H1 (cell line): ENCODE measurements around the gene TTC28. TPM values are rescaled to one million over a fixed set of nuclear protein-coding genes. Genes with fewer than 3 reads are reported as not detected.
A peak's percentile ranks its signal among the peaks of the same experiment; 100 is the strongest.

Experiments used
- CTCF ChIA-PET: fragments of 300-600 bp; sonication (Branson Sonifier 250); formaldehyde crosslinking; loops from one replicate; lab custom pipeline; 2021; ENCODE audit not compliant: partially characterized antibody; lab: Charles Lee
- POLR2A ChIA-PET: fragments of 300-600 bp; sonication (Branson Sonifier 250); formaldehyde crosslinking; loops from one replicate; lab custom pipeline; 2021; ENCODE audit warnings: inconsistent platforms; ENCODE audit not compliant: partially characterized antibody; lab: Charles Lee
- DNase-seq, 2 experiments: peaks; one replicate each; pipeline versions ENCODE4 v3.0.0 to v3.0.0-alpha.2; 2010 to 2022; ENCODE audit warnings: low spot score in 2 of 2, low read depth in 1 of 2, mixed read lengths in 1 of 2
- FAIRE-seq: peaks from 2 replicates; lab custom pipeline; 2011; peaks lifted over from hg19 to GRCh38; lab: Jason Lieb, UNC
- H2AFZ ChIP-seq: 2 replicates; pipeline ENCODE4 v1.8.1; 2012; ENCODE audit warnings: low read length, inconsistent platforms
- H2AK5ac ChIP-seq: 2 replicates; pipeline ENCODE4 v1.6.1; 2013; ENCODE audit warnings: low read depth, low read length
- H2BK120ac ChIP-seq: replicated peaks from 2 replicates; pipeline ENCODE3; 2013; ENCODE audit warnings: low read depth, low read length, inconsistent platforms
- H2BK12ac ChIP-seq: 2 replicates; pipeline ENCODE4 v1.6.1; 2013; ENCODE audit warnings: low read depth, low read length
- H2BK15ac ChIP-seq: 2 replicates; pipeline ENCODE4 v1.6.1; 2013; ENCODE audit warnings: low read length
- H2BK20ac ChIP-seq: 2 replicates; pipeline ENCODE4 v1.6.1; 2013; ENCODE audit warnings: low read length
- H2BK5ac ChIP-seq: 2 replicates; pipeline ENCODE4 v1.6.1; 2013; ENCODE audit warnings: low read depth, low read length
- H3K14ac ChIP-seq: 2 replicates; pipeline ENCODE4 v1.6.1; 2013; ENCODE audit warnings: inconsistent platforms; ENCODE audit not compliant: insufficient read length
- H3K18ac ChIP-seq: 2 replicates; pipeline ENCODE4 v1.6.1; 2013; ENCODE audit warnings: low read length; ENCODE audit errors: extremely low read depth
- H3K23ac ChIP-seq: 2 replicates; pipeline ENCODE4 v1.6.1; 2013; ENCODE audit warnings: inconsistent platforms; ENCODE audit not compliant: insufficient read length
- H3K23me2 ChIP-seq: 2 replicates; pipeline ENCODE4 v1.6.1; 2013; ENCODE audit warnings: low read depth, low read length
- H3K27ac ChIP-seq: 2 replicates; pipeline ENCODE4 v1.6.1; 2011; ENCODE audit warnings: low read depth, low read length, inconsistent platforms
- H3K27me3 ChIP-seq, 4 experiments: replicated peaks in 1 of 4; 1 replicate in 1 of 4; 2 replicates in 3 of 4; pipeline versions ENCODE4 v1.6.1 to v1.8.1; 2011 to 2013; ENCODE audit warnings: low read length in 3 of 4, mild to moderate bottlenecking in 3 of 4, inconsistent platforms in 2 of 4, mixed read lengths in 2 of 4, moderate library complexity in 1 of 4; ENCODE audit not compliant: control insufficient read depth in 3 of 4, insufficient read depth in 3 of 4; ENCODE audit errors: extremely low read depth in 1 of 4
- H3K36me3 ChIP-seq, 4 experiments: 2 replicates each; pipeline versions ENCODE4 v1.6.1 to v1.8.1; 2011 to 2013; ENCODE audit warnings: mild to moderate bottlenecking in 4 of 4, low read length in 3 of 4, moderate library complexity in 2 of 4, control low read depth in 1 of 4, inconsistent platforms in 1 of 4; ENCODE audit not compliant: insufficient read depth in 4 of 4, control insufficient read depth in 2 of 4
- H3K4ac ChIP-seq: replicated peaks from 2 replicates; pipeline ENCODE3; 2013; ENCODE audit warnings: low read length, low read depth, mixed read lengths, inconsistent platforms; ENCODE audit not compliant: insufficient read length
- H3K4me1 ChIP-seq, 4 experiments: replicated peaks in 1 of 4; 1 replicate in 1 of 4; 2 replicates in 3 of 4; pipeline versions ENCODE4 v1.6.1 to v1.8.1; 2011 to 2013; ENCODE audit warnings: low read length in 3 of 4, inconsistent platforms in 2 of 4, mixed read lengths in 1 of 4; ENCODE audit not compliant: insufficient read depth in 4 of 4, control insufficient read depth in 3 of 4
- H3K4me2 ChIP-seq, 2 experiments: 2 replicates each; pipeline versions ENCODE4 v1.6.1 to v1.8.1; 2011 to 2013; ENCODE audit warnings: low read depth in 2 of 2, low read length in 2 of 2, control low read depth in 1 of 2, inconsistent platforms in 1 of 2, mild to moderate bottlenecking in 1 of 2; ENCODE audit not compliant: insufficient read depth in 1 of 2
- H3K4me3 ChIP-seq, 4 experiments: fragments of 200-600, 300-600 bp in 1 of 4; sonication (generic), shearing (Covaris generic), sonication (Bioruptor Twin) in 1 of 4; 2 replicates each; pipeline versions ENCODE4 v1.5.1 to v1.8.1; 2011 to 2016; ENCODE audit warnings: low read length in 4 of 4, low read depth in 3 of 4, control low read depth in 2 of 4, inconsistent platforms in 2 of 4, mild to moderate bottlenecking in 2 of 4, mixed read lengths in 1 of 4, moderate library complexity in 1 of 4; ENCODE audit not compliant: insufficient read depth in 2 of 4; ENCODE audit errors: extremely low read depth in 1 of 4
- H3K56ac ChIP-seq: replicated peaks from 2 replicates; pipeline ENCODE3; 2013; ENCODE audit warnings: low read depth, mild to moderate bottlenecking, mixed read lengths, low read length, inconsistent platforms; ENCODE audit not compliant: insufficient read length
- H3K79me1 ChIP-seq: 2 replicates; pipeline ENCODE4 v1.6.1; 2013; ENCODE audit warnings: low read depth, low read length, control low read depth
- H3K79me2 ChIP-seq, 2 experiments: 2 replicates each; pipeline versions ENCODE4 v1.6.1 to v1.8.1; 2012 to 2013; ENCODE audit warnings: low read length in 2 of 2, mild to moderate bottlenecking in 2 of 2, inconsistent platforms in 1 of 2; ENCODE audit not compliant: insufficient read depth in 2 of 2, control insufficient read depth in 1 of 2
- H3K9ac ChIP-seq, 4 experiments: replicated peaks in 1 of 4; 1 replicate in 1 of 4; 2 replicates in 3 of 4; pipeline versions ENCODE4 v1.6.1 to v1.8.1; 2011 to 2013; ENCODE audit warnings: low read depth in 3 of 4, low read length in 3 of 4, control low read depth in 2 of 4, mild to moderate bottlenecking in 2 of 4, moderate library complexity in 2 of 4, inconsistent platforms in 1 of 4; ENCODE audit errors: extremely low read depth in 1 of 4
- H3K9me3 ChIP-seq, 2 experiments: 2 replicates each; pipeline versions ENCODE4 v1.6.1 to v1.8.1; 2012 to 2013; ENCODE audit warnings: mild to moderate bottlenecking in 2 of 2, moderate library complexity in 2 of 2, control low read depth in 1 of 2, inconsistent platforms in 1 of 2, low read depth in 1 of 2, low read length in 1 of 2, mixed read lengths in 1 of 2; ENCODE audit not compliant: insufficient read depth in 2 of 2
- H4K20me1 ChIP-seq, 2 experiments: replicated peaks in 1 of 2; 2 replicates each; pipeline versions ENCODE3 to v1.8.1; 2011 to 2013; ENCODE audit warnings: inconsistent platforms in 2 of 2, low read length in 2 of 2, mild to moderate bottlenecking in 1 of 2; ENCODE audit not compliant: insufficient read depth in 2 of 2, control insufficient read depth in 1 of 2
- H4K5ac ChIP-seq: 2 replicates; pipeline ENCODE4 v1.6.1; 2013; ENCODE audit warnings: low read length, low read depth, mixed read lengths, inconsistent platforms; ENCODE audit not compliant: insufficient read length
- H4K8ac ChIP-seq: 2 replicates; pipeline ENCODE4 v1.8.0; 2013; ENCODE audit warnings: mild to moderate bottlenecking, moderate library complexity, low read length, inconsistent platforms; ENCODE audit not compliant: insufficient read depth; ENCODE audit errors: extremely low read depth
- H4K91ac ChIP-seq: replicated peaks from 2 replicates; pipeline ENCODE3; 2013; ENCODE audit warnings: low read length, mixed read lengths, inconsistent platforms; ENCODE audit not compliant: insufficient read length
- CTCF ChIP-seq, 3 experiments: IDR thresholded peaks; 1 replicate in 2 of 3; 2 replicates in 1 of 3; pipeline versions ENCODE4 v1.5.1 to v1.6.1; 2011; ENCODE audit warnings: low read length in 3 of 3, mild to moderate bottlenecking in 3 of 3, inconsistent platforms in 2 of 3, low read depth in 1 of 3, moderate library complexity in 1 of 3; ENCODE audit not compliant: insufficient read depth in 1 of 3; ENCODE audit errors: control extremely low read depth in 1 of 3
- RAD21 ChIP-seq, 2 experiments: IDR thresholded peaks in 1 of 2; conservative IDR thresholded peaks in 1 of 2; 2 replicates each; pipeline ENCODE4 v1.6.1; 2011; ENCODE audit warnings: low read depth in 2 of 2, low read length in 2 of 2, improper control_type of control experiment in 1 of 2, inconsistent platforms in 1 of 2, mild to moderate bottlenecking in 1 of 2, moderate library complexity in 1 of 2
- SRF ChIP-seq: IDR thresholded peaks from 2 replicates; pipeline ENCODE4 v1.6.1; 2011; ENCODE audit warnings: mild to moderate bottlenecking, low read depth, low read length, moderate library complexity
- TEAD4 ChIP-seq: IDR thresholded peaks from 2 replicates; pipeline ENCODE4 v1.6.1; 2012; ENCODE audit warnings: low read depth, low read length, inconsistent platforms, mixed read lengths
- ZNF274 ChIP-seq: IDR thresholded peaks from 2 replicates; pipeline ENCODE4 v1.7.0; 2012; ENCODE audit warnings: low read length, borderline replicate concordance; ENCODE audit errors: extremely low read depth
- WGBS, 2 experiments: shearing (Covaris generic) in 1 of 2; methylation state at CpG; one replicate each; pipeline versions ENCODE4 v1.1.6 to v1.1.7; 2013 to 2015; ENCODE audit warnings: low lambda C conversion rate in 2 of 2, mixed read lengths in 2 of 2, inconsistent platforms in 1 of 2, low coverage in 1 of 2, missing lambda C conversion rate in 1 of 2; ENCODE audit not compliant: insufficient replicate concordance in 2 of 2, insufficient coverage in 1 of 2, insufficient read length in 1 of 2; ENCODE audit errors: extremely low coverage in 1 of 2, missing lambda C conversion rate in 1 of 2; 5-methylcytosine and 5-hydroxymethylcytosine counted together
- polyA plus RNA-seq, 7 experiments: library from polyadenylated mRNA; depleted of rRNA in 3 of 7; stranded (reverse) in 5 of 7; unstranded in 2 of 7; fragments of >200 nt in 5 of 7; fragments of 200-250 nt in 2 of 7; gene quantifications; 1 replicate in 5 of 7; 2 replicates in 1 of 7; 4 replicates in 1 of 7; pipeline versions ENCODE4 v1.2.1 to v1.2.3, GENCODE V29; 2011 to 2013; ENCODE audit warnings: missing spikeins in 2 of 7, mixed read lengths in 2 of 7
- total RNA-seq: library from RNA; stranded (reverse); fragmentation: NEBNext Ultra II Directional; extraction: Animal tissue kit (Norgen Biotek cat#: 25700); gene quantifications from 2 replicates; pipeline ENCODE4 v1.2.1, GENCODE V29; 2021

Gene TTC28
- total and polyA plus RNA-seq, 2 of the 8 experiments (the other 6 are each of a cell fraction or from before 2014, with no cell fraction given), result 2.6 to 12.6 TPM

GRCh38 chr22:28004021-28004420, 675.6 kb downstream of the TTC28 start:
- Histone ChIP-seq H2AFZ (no peak overlapping the region), H3K9ac (no peak overlapping the region), H2BK5ac (no peak overlapping the region), H4K5ac (no peak overlapping the region), H3K56ac (no peak overlapping the region), H2BK20ac (0 out of 2 replicates have a peak overlapping the region, but pooled peaks have one; percentile 43), H3K79me2 (no peaks in the 10 kb centered on the region), H3K14ac (no peak overlapping the region), H3K79me1 (no peaks in the 10 kb centered on the region), H3K4me3 (no peak overlapping the region), H2BK15ac (no peak overlapping the region), H3K4ac (no peak overlapping the region), H3K27ac (no peak overlapping the region), H3K4me1 (no peaks in the 10 kb centered on the region), H3K36me3 (no peaks in the 10 kb centered on the region), H3K4me2 (no peak overlapping the region), H2BK12ac (no peak overlapping the region)
- DNase-seq, result no peak
- FAIRE-seq, result no peak
- POLR2A ChIA-PET, result interaction anchor here (1.6 kb wide), 1 partner anchor 10 kb away, joined by 4 read pairs; no protein-coding TSS in a partner anchor
- TF ChIP-seq RAD21 (IDR thresholded peaks at IDR 0.05 in 1 of 2, conservative IDR thresholded peaks at IDR 0.05 in 1 of 2; ENCODE audit: low read depth in 2 of 2, low read length in 2 of 2) (0 out of 4 replicates have a peak, but pooled peaks of 1 of the 2 experiments have one; percentile 5), TEAD4 (no peak), ZNF274 (no peak), SRF (no peak), CTCF (IDR thresholded peaks at IDR 0.05; ENCODE audit: control extremely low read depth in 1 of 3, insufficient read depth in 1 of 3, low read depth in 1 of 3, low read length in 3 of 3) (peak in 2 of 3 experiments; percentile 12 to 23; a peak in 2 of 4 replicates)
- TF ChIP-seq, all 59 proteins: peak for 2
- H3K23ac ChIP-seq, result no peak overlapping the region
- no peak overlapping the region for H4K91ac ChIP-seq
- no peaks in the 10 kb centered on the region for H3K9me3 ChIP-seq
- WGBS, 2 experiments, result 83% methylated on average over 6 of the region's 6 CpGs; no CpG with 5 or more reads in 1 of the 2 experiments
- no peak overlapping the region for H2AK5ac ChIP-seq
- H2BK120ac ChIP-seq, result no peak overlapping the region
- H3K27me3 ChIP-seq, result no peaks in the 10 kb centered on the region
- peaks cover 0 to 1% of the 10 kb centered on the region in 2 experiments for H4K20me1 ChIP-seq
- no peak overlapping the region for H3K18ac ChIP-seq
- no peak overlapping the region for H4K8ac ChIP-seq
- CTCF ChIA-PET, result interaction anchor here (0.9 to 7.1 kb wide), 8 partner anchors 9 to 586 kb away, joined by 3 to 58 read pairs (median 5); no protein-coding TSS in a partner anchor
- H3K23me2 ChIP-seq, result no peaks in the 10 kb centered on the region
